ENCODE measurements around the gene RTN4R. TPM values are rescaled to one million over a fixed set of nuclear protein-coding genes. Genes with fewer than 3 reads are reported as not detected.
A peak's percentile ranks its signal among the peaks of the same experiment; 100 is the strongest.
"Not testable (repeated sequence)": the region's sequence is repeated elsewhere in the genome, so short reads cannot be mapped to it uniquely, and the experiment has no call there.

The RTN4R gene
- total RNA-seq, 1 experiment from 2014 or later = 12.2 TPM

- H3F3A ChIP-seq (ENCODE audit: low read length, unreplicated experiment); CTCF ChIA-PET; BruUV-seq (replicated peaks); H4K20me1 ChIP-seq (ENCODE audit: low read length); H3K79me2 ChIP-seq (ENCODE audit: low read length); POLR2A ChIA-PET (ENCODE audit: unreplicated experiment); H3K4me3 ChIP-seq (ENCODE audit: low read length); H3K9me3 ChIP-seq (ENCODE audit: low read length); H3K9me2 ChIP-seq (replicated peaks; ENCODE audit: low read length); intact Hi-C loops (cut with micrococcal nuclease); H3K4me1 ChIP-seq (ENCODE audit: insufficient read depth, low read length); H2AFZ ChIP-seq (ENCODE audit: low read length); H3K27ac ChIP-seq (ENCODE audit: low read length); H3K36me3 ChIP-seq (ENCODE audit: low read depth, low read length); H3K27me3 ChIP-seq (ENCODE audit: low read length); H3K4me2 ChIP-seq (ENCODE audit: low read length); H3K9ac ChIP-seq (ENCODE audit: low read length): not testable (repeated sequence)
- DNase-seq (peak; percentile 62), ATAC-seq (peak; percentile 92)
- peak; percentile 55 for TF ChIP-seq CTCF (conservative IDR thresholded peaks at IDR 0.05; ENCODE audit: low read depth, low read length)
These were observed 17.6 kb upstream of the RTN4R start for GRCh38 chr22:20285473-20286311.

GRCh38 chr22:20284471-20285086 lies 16.5 kb upstream of the RTN4R start:
- no TSS peak for BruUV-seq (replicated peaks)
- no peak overlapping the region for H3K4me3 ChIP-seq (ENCODE audit: low read length)
- H3F3A ChIP-seq (ENCODE audit: low read length, unreplicated experiment) = no peaks in the 10 kb centered on the region
- H3K27me3 ChIP-seq (ENCODE audit: low read length) = no peaks in the 10 kb centered on the region
- TF ChIP-seq CTCF (conservative IDR thresholded peaks at IDR 0.05; ENCODE audit: low read depth, low read length) = no peak
- H2AFZ ChIP-seq (ENCODE audit: low read length) = no peak overlapping the region
- H3K4me1 ChIP-seq (ENCODE audit: insufficient read depth, low read length) = no peaks in the 10 kb centered on the region
- no peak overlapping the region for H3K9ac ChIP-seq (ENCODE audit: low read length)
- no peak overlapping the region for H3K27ac ChIP-seq (ENCODE audit: low read length)
- no peaks in the 10 kb centered on the region for H4K20me1 ChIP-seq (ENCODE audit: low read length)
- H3K9me3 ChIP-seq (ENCODE audit: low read length) = no peaks in the 10 kb centered on the region
- no peaks in the 10 kb centered on the region for H3K9me2 ChIP-seq (replicated peaks; ENCODE audit: low read length)
- H3K4me2 ChIP-seq (ENCODE audit: low read length) = no peak overlapping the region
- ATAC-seq = no peak
- no peaks in the 10 kb centered on the region for H3K36me3 ChIP-seq (ENCODE audit: low read depth, low read length)
- no peak for DNase-seq
- ChIA-PET CTCF (no interaction called here), POLR2A (ENCODE audit: unreplicated experiment) (no interaction called here)
- intact Hi-C loops (cut with micrococcal nuclease) = no loop called here
- H3K79me2 ChIP-seq (ENCODE audit: low read length) = no peaks in the 10 kb centered on the region

GRCh38 chr22:20283674-20284066 lies 15.6 kb upstream of the RTN4R start:
- Histone ChIP-seq H3K4me2 (ENCODE audit: low read length) (no peak overlapping the region), H3K4me3 (ENCODE audit: low read length) (no peak overlapping the region), H3K9ac (ENCODE audit: low read length) (no peak overlapping the region), H3K27me3 (ENCODE audit: low read length) (no peaks in the 10 kb centered on the region), H3K36me3 (ENCODE audit: low read depth, low read length) (no peaks in the 10 kb centered on the region), H3K9me2 (replicated peaks; ENCODE audit: low read length) (no peaks in the 10 kb centered on the region), H4K20me1 (ENCODE audit: low read length) (no peaks in the 10 kb centered on the region), H3K9me3 (ENCODE audit: low read length) (no peaks in the 10 kb centered on the region), H3K79me2 (ENCODE audit: low read length) (no peaks in the 10 kb centered on the region), H3K4me1 (ENCODE audit: insufficient read depth, low read length) (no peaks in the 10 kb centered on the region), H3K27ac (ENCODE audit: low read length) (no peak overlapping the region), H2AFZ (ENCODE audit: low read length) (no peak overlapping the region), H3F3A (ENCODE audit: low read length, unreplicated experiment) (no peaks in the 10 kb centered on the region)
- ATAC-seq = no peak
- POLR2A ChIA-PET (ENCODE audit: unreplicated experiment) = no interaction called here
- no peak for TF ChIP-seq CTCF (conservative IDR thresholded peaks at IDR 0.05; ENCODE audit: low read depth, low read length)
- TF ChIP-seq EZH2 (IDR thresholded peaks at IDR 0.05; ENCODE audit: low read length, unreplicated experiment) = no peak
- TF ChIP-seq EZH2phosphoT487 (IDR thresholded peaks at IDR 0.05; ENCODE audit: borderline replicate concordance, low read length) = no peak
- intact Hi-C loops (cut with micrococcal nuclease) = no loop called here
- no TSS peak for BruUV-seq (replicated peaks)
- CTCF ChIA-PET = no interaction called here
- no peak for DNase-seq

Measured in PC-3 (cell line).